CD8-positive, alpha-beta memory T cell (primary cell): ENCODE measurements around the gene GPR17. TPM values are rescaled to one million over a fixed set of nuclear protein-coding genes. Genes with fewer than 3 reads are reported as not detected.

ENCODE experiments used
- CTCF ChIA-PET: fragments of 350-600 bp; sonication (Branson Sonifier 250); formaldehyde crosslinking; loops from one replicate; lab custom pipeline; 2021; ENCODE audit warnings: antibody characterized with exemption; lab: Charles Lee
- POLR2A ChIA-PET: fragments of 350-600 bp; sonication (Branson Sonifier 250); formaldehyde crosslinking; loops from one replicate; lab custom pipeline; 2021; ENCODE audit warnings: antibody characterized with exemption; lab: Charles Lee
- DNase-seq, 5 donors: peaks; one replicate each; pipeline versions ENCODE4 v3.0.0 to v3.0.0-alpha.2; 2020 to 2022; ENCODE audit warnings: mixed read lengths in 1 of 5
- H3K27ac ChIP-seq: one replicate; pipeline ENCODE4 v1.7.0; 2013; ENCODE audit warnings: low read depth, mild to moderate bottlenecking, low read length, moderate library complexity
- H3K27me3 ChIP-seq: 2 replicates; pipeline ENCODE4 v1.7.0; 2013; ENCODE audit warnings: low read length, mild to moderate bottlenecking; ENCODE audit not compliant: insufficient read depth, poor library complexity, severe bottlenecking
- H3K36me3 ChIP-seq: 2 replicates; pipeline ENCODE4 v1.7.0; 2013; ENCODE audit warnings: mild to moderate bottlenecking, low read length, moderate library complexity; ENCODE audit not compliant: insufficient read depth
- H3K4me1 ChIP-seq: 2 replicates; pipeline ENCODE4 v1.7.0; 2013; ENCODE audit warnings: mild to moderate bottlenecking, low read length, moderate library complexity; ENCODE audit not compliant: insufficient read depth
- H3K4me3 ChIP-seq: 2 replicates; pipeline ENCODE4 v1.7.0; 2013; ENCODE audit warnings: mild to moderate bottlenecking, low read length
- H3K9me3 ChIP-seq: 2 replicates; pipeline ENCODE4 v1.7.0; 2013; ENCODE audit warnings: mild to moderate bottlenecking, low read length
- H3K27ac Mint-ChIP-seq, 8 donors: one replicate each; pipeline ENCODE4 v1.8.0; 2020 to 2021; ENCODE audit warnings: mixed read lengths in 8 of 8, mild to moderate bottlenecking in 6 of 8, inconsistent platforms in 3 of 8, moderate library complexity in 3 of 8
- H3K27me3 Mint-ChIP-seq, 2 donors: one replicate each; pipeline ENCODE4 v1.8.0; 2020 to 2021; ENCODE audit warnings: mixed read lengths in 2 of 2, mild to moderate bottlenecking in 1 of 2, moderate library complexity in 1 of 2
- H3K36me3 Mint-ChIP-seq, 3 donors: one replicate each; pipeline ENCODE4 v1.8.0; 2020 to 2021; ENCODE audit warnings: mixed read lengths in 3 of 3, inconsistent platforms in 1 of 3, mild to moderate bottlenecking in 1 of 3
- H3K4me1 Mint-ChIP-seq, 3 donors: one replicate each; pipeline ENCODE4 v1.8.0; 2020 to 2021; ENCODE audit warnings: mixed read lengths in 3 of 3, inconsistent platforms in 1 of 3, mild to moderate bottlenecking in 1 of 3
- H3K4me3 Mint-ChIP-seq, 7 donors: one replicate each; pipeline ENCODE4 v1.8.0; 2020 to 2021; ENCODE audit warnings: mixed read lengths in 7 of 7, mild to moderate bottlenecking in 6 of 7, moderate library complexity in 4 of 7, inconsistent platforms in 2 of 7
- H3K9me3 Mint-ChIP-seq, 5 donors: one replicate each; pipeline ENCODE4 v1.8.0; 2020 to 2022; ENCODE audit warnings: mixed read lengths in 5 of 5, mild to moderate bottlenecking in 3 of 5, moderate library complexity in 2 of 5, inconsistent platforms in 1 of 5
- polyA plus RNA-seq: library from polyadenylated mRNA; unstranded; fragments of 300-500 nt; fragmentation: Illumina TruSeq; gene quantifications from one replicate; pipeline ENCODE4 v1.2.3, GENCODE V29; 2021
- total RNA-seq, 2 experiments: library from RNA; stranded (reverse); gene quantifications; one replicate each; pipeline ENCODE4 v1.2.3, GENCODE V29; 2021

Gene GPR17
- total and polyA plus RNA-seq, 3 experiments from 2014 or later: not detected

DNA sequence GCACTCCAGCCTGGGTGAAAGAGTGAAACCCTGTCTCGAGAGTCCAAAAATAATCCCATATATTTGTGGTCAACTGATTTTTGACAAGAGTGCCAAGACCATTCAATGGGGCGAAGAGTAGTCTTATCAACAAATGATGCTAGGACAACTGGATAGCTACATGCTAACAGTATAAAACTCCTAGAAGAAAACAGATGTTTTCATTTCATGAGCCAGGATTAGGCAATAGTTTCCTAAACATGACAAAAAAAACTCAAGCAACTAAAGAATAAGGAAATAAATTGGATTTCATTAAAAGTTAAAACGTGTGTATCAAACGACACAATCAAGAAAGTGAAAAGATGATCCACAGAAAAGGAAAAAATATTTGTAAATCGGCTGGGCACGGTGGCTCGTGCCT is 23.1 kb downstream of the GPR17 start:
- Mint-ChIP-seq H3K36me3 (peaks cover 0 to 1% (median 0%) of the 10 kb centered on the region in 3 donors), H3K4me3 (no peak overlapping the region), H3K27ac (no peak overlapping the region), H3K9me3 (no peaks in the 10 kb centered on the region), H3K4me1 (peaks cover 0 to 1% (median 0%) of the 10 kb centered on the region in 3 donors), H3K27me3 (peaks cover 60 to 76% of the 10 kb centered on the region in 2 donors)
- Histone ChIP-seq H3K27me3 (peaks cover 10% of the 10 kb centered on the region), H3K4me3 (no peak overlapping the region), H3K4me1 (no peaks in the 10 kb centered on the region), H3K36me3 (no peaks in the 10 kb centered on the region), H3K9me3 (no peaks in the 10 kb centered on the region), H3K27ac (no peak overlapping the region)
- ChIA-PET POLR2A (no interaction called here), CTCF (no interaction called here)
- no peak for DNase-seq

DNA sequence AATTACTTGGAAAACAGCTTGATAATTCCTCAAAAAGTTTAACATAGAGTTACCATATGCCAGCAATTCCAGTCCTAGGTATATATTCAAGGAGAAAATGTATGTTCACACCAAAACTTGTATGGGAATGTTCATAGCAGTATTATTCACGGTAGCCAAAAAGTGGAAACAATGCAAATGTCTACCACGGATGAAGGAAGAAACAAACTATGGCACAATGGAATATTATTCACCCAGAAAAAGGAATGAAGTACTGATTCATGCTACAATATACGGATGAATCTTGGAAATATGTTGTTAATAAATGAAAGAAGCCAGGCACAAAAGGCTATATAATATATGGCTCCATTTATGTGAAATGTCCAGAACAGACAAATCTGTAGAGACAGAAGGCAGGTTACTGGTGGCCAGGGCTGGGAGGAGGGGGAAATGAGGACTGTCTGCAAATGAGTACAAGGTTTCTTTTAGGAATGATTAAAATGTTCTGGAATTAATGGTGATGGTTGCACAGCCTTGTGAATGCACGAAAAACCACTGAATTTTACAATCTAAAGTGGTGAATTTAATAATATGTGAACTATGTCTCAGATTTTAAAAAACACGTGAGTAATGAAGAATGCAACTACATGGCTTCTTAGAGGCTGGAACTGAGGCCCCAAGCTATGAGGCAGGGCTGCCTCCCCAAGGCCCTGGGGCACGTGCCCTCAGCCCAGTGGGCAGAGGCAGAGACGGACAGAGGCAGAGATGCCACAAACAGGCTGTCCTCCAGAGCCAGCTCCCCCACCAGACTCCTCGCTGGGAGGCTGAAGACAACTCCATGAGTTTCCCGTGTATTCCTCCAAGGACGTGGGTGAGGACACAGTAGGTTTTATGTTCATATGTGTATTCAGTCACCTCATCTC is 24.4 kb downstream of the GPR17 start:
- no peak overlapping the region for H3K27ac Mint-ChIP-seq
- peaks cover 0 to 1% (median 0%) of the 10 kb centered on the region in 3 donors for H3K36me3 Mint-ChIP-seq

DNA sequence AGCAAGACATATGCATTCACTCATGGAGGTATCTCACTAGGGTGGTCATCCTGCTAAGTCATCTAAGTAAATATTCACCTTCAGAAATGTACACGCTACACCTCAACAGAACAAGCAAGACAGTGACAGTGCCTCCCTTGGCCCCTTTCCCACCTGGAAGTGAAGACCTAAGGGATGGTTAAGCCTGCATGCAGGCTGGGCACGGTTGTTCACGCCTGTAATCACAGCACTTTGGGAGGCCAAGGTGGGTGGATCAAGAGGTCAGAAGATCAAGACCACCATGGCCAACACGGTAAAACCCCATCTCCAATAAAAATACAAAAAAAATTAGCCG is 25.0 kb downstream of the GPR17 start:
- POLR2A ChIA-PET: no interaction called here
- no peaks in the 10 kb centered on the region for H3K9me3 Mint-ChIP-seq
- H3K4me1 Mint-ChIP-seq: peaks cover 9% of the 10 kb centered on the region in 3 donors
- H3K4me3 Mint-ChIP-seq: peak overlapping the region in 1 of 7 donors; percentile 28
- Histone ChIP-seq H3K9me3 (no peaks in the 10 kb centered on the region), H3K36me3 (no peaks in the 10 kb centered on the region), H3K27ac (no peak overlapping the region), H3K4me3 (no peak overlapping the region), H3K4me1 (no peaks in the 10 kb centered on the region), H3K27me3 (peaks cover 20% of the 10 kb centered on the region)
- peaks cover 0 to 1% (median 0%) of the 10 kb centered on the region in 3 donors for H3K36me3 Mint-ChIP-seq
- CTCF ChIA-PET: no interaction called here
- no peak for DNase-seq
- peaks cover 65 to 73% of the 10 kb centered on the region in 2 donors for H3K27me3 Mint-ChIP-seq
- H3K27ac Mint-ChIP-seq: no peak overlapping the region

More for the DNA sequence above, 24.4 kb downstream of the GPR17 start:
- Mint-ChIP-seq H3K9me3 (no peaks in the 10 kb centered on the region), H3K4me1 (peaks cover 5 to 6% (median 5%) of the 10 kb centered on the region in 3 donors), H3K4me3 (no peak overlapping the region), H3K27me3 (peaks cover 61 to 75% of the 10 kb centered on the region in 2 donors)
- no peak overlapping the region for H3K4me3 ChIP-seq
- ChIA-PET POLR2A (no interaction called here), CTCF (no interaction called here)
- H3K9me3 ChIP-seq: no peaks in the 10 kb centered on the region
- H3K27me3 ChIP-seq: peaks cover 16% of the 10 kb centered on the region
- no peaks in the 10 kb centered on the region for H3K36me3 ChIP-seq
- H3K27ac ChIP-seq: no peak overlapping the region
- H3K4me1 ChIP-seq: no peaks in the 10 kb centered on the region
- no peak for DNase-seq

DNA sequence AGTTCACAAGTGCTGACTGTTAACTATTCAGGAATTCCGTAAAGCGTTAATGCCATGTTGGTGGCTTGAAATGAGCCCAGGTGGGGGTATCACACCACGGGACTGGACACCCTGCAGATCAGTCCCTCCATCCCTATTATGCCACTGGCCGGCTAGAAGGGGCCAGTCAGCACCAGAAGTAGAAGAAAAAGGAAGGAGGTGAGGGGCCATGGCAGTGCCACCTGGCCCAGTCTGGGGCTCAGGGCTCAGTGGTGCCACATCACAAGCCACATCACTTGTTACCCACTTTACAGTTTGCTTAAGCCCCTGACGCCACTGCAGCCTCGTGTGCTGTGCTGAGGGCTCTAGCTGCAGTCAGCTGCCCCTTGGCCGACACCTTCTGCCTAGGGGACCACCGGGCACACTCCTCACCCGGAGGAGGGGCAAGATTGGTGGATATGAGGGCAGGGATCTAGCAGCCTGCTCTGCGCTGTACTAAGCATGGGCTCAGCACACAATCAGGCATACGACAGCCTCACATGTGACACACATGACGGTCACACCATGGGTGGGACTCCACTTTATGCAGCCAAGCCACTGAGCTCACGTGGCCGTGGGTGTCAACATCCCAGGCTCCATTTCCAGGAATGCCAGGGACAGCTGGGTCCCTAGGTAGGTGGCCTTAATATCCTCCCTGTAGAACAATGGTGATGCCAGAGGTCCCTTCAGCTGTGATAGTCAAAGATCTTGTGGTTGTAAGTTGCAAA is 25.8 kb downstream of the GPR17 start:
- H3K27me3 ChIP-seq: peaks cover 29% of the 10 kb centered on the region

DNA sequence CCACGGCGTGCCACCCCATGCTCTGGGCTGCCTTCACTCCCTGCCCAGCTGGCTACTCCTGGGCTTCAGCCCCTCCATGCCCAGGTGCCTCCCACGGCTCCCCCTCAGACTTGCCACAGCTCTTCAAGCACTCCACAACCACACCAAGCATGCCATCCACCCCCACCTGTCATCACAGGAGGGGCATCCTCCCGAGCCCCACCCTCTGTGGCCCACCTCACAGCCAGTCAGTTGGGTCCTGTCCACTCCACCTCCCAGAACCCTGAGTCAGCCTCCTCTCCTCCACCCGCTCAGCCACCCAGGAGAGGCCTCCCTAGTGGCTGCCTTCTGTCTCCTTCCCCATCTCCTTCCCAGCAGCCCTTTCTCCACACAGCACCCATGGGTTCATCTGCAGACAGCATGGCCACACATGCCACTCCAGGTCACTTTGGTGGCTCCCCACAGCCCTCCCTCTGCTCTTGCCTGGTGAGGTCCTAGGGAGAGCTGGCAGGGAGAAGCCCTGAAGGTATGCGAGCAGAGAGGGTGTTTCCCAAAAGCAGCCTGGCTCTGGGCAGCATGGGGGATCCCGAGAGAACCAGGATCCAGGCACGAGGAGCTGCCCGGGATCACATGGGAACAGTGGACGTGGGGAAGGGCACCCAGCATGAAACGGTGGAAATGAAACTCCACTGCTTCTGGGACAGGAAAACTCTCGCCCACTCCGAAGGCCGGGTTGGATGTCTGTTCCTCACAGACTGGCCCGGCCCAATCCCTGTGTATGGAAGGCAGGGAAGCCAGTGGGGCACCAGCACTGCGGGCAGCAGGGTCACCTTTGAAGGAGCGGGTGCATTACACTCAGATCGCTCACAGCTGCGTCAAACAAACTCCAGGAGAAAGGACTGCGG is 26.6 kb downstream of the GPR17 start:
- Mint-ChIP-seq H3K36me3 (no peaks in the 10 kb centered on the region), H3K27ac (no peak overlapping the region), H3K4me1 (peaks cover 11 to 12% (median 12%) of the 10 kb centered on the region in 3 donors), H3K4me3 (peak overlapping the region in 1 of 7 donors; percentile 15), H3K27me3 (peaks cover 69 to 73% of the 10 kb centered on the region in 2 donors), H3K9me3 (no peaks in the 10 kb centered on the region)
- CTCF ChIA-PET: no interaction called here
- Histone ChIP-seq H3K4me3 (no peak overlapping the region), H3K27ac (no peak overlapping the region), H3K9me3 (no peaks in the 10 kb centered on the region), H3K4me1 (no peaks in the 10 kb centered on the region), H3K27me3 (peaks cover 33% of the 10 kb centered on the region), H3K36me3 (no peaks in the 10 kb centered on the region)
- no peak for DNase-seq
- POLR2A ChIA-PET: no interaction called here

More for the DNA sequence above, 25.8 kb downstream of the GPR17 start:
- no peaks in the 10 kb centered on the region for H3K36me3 ChIP-seq
- Mint-ChIP-seq H3K4me1 (peaks cover 11 to 12% (median 12%) of the 10 kb centered on the region in 3 donors), H3K4me3 (no peak overlapping the region), H3K9me3 (no peaks in the 10 kb centered on the region), H3K27me3 (peaks cover 69 to 72% of the 10 kb centered on the region in 2 donors), H3K36me3 (no peaks in the 10 kb centered on the region), H3K27ac (no peak overlapping the region)
- no peaks in the 10 kb centered on the region for H3K4me1 ChIP-seq
- H3K9me3 ChIP-seq: no peaks in the 10 kb centered on the region
- no peak overlapping the region for H3K4me3 ChIP-seq
- no peak overlapping the region for H3K27ac ChIP-seq
- POLR2A ChIA-PET: no interaction called here
- no peak for DNase-seq
- CTCF ChIA-PET: no interaction called here

DNA sequence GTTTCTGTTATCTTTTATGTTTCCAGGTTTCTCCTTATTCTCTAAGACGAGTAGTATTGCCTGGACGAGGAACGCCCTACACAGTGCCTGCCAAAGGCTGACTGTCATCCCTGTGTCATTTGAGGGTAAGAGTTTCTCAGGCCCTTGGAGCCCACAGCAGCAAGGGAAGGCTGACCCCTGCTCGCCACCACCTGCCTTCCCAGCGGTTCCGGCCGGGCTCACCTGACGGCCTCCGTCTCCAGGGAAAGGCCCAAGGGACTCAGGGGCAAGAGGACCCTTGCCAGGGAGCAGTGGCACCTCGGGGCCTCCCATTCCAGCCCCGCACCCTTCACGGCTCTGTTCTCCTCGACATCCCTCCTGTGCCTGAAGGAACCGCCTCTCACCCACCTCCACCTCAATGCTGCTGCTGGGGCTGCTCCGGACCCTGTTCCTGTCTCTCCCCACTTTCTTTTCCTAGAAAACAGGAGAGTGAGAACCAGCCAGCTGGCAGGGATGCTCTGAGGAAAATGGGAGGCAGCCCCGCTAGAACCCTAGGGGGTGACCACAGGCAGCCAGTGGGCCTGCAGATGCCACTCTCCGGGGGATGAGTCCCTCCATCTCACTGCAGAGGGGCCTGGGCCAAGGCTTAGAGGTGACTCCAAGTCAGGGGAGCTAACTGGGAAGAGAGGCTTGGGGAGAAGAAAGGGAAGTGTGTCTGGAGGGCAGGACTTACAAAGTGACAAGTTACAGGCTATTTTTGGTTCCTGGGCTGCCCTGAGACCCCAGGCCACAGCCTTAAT is 27.5 kb downstream of the GPR17 start:
- H3K4me1 Mint-ChIP-seq: peaks cover 11 to 12% (median 12%) of the 10 kb centered on the region in 3 donors
- DNase-seq: no peak
- POLR2A ChIA-PET: no interaction called here

More for the DNA sequence above, 27.5 kb downstream of the GPR17 start:
- Mint-ChIP-seq H3K27ac (no peak overlapping the region), H3K9me3 (no peaks in the 10 kb centered on the region), H3K27me3 (peaks cover 70 to 79% of the 10 kb centered on the region in 2 donors), H3K4me3 (peak overlapping the region in 6 of 7 donors; percentile 25 to 75 (median 64)), H3K36me3 (no peaks in the 10 kb centered on the region)
- peaks cover 36% of the 10 kb centered on the region for H3K27me3 ChIP-seq
- CTCF ChIA-PET: no interaction called here
- no peak overlapping the region for H3K27ac ChIP-seq
- no peaks in the 10 kb centered on the region for H3K36me3 ChIP-seq
- no peaks in the 10 kb centered on the region for H3K4me1 ChIP-seq
- no peak overlapping the region for H3K4me3 ChIP-seq
- no peaks in the 10 kb centered on the region for H3K9me3 ChIP-seq
